IMR-90 (cell line): ENCODE measurements around the gene ITM2B. TPM values are rescaled to one million over a fixed set of nuclear protein-coding genes. Genes with fewer than 3 reads are reported as not detected.
"Not testable (repeated sequence)": the region's sequence is repeated elsewhere in the genome, so short reads cannot be mapped to it uniquely, and the experiment has no call there.

Experiments
- ATAC-seq: fragments of 200-7000 bp; cut with Tn5 transposase; 2 replicates; pipeline ENCODE4 v1.9.1; 2020; ENCODE audit warnings: low read depth, mild to moderate bottlenecking, moderate library complexity
- BruUV-seq: library from RNA; stranded (reverse); fragments of 400-500 nt; replicated peaks from 2 replicates; lab custom pipeline; 2021; lab: Mats Ljungman, UMichigan
- CTCF ChIA-PET: fragments of 300-600 bp; formaldehyde crosslinking; extraction: SDS; loops from one replicate; lab custom pipeline; 2021; ENCODE audit warnings: antibody characterized with exemption; lab: Yijun Ruan, JAX
- POLR2A ChIA-PET: fragments of 300-600 bp; sonication (Branson Sonifier 250); formaldehyde crosslinking; loops from one replicate; lab custom pipeline; 2022; ENCODE audit warnings: antibody characterized with exemption; ENCODE audit not compliant: unreplicated experiment; lab: Charles Lee
- DNase-seq: peaks from one replicate; pipeline ENCODE4 v3.0.0; 2013
- H2AFZ ChIP-seq: replicated peaks from 2 replicates; pipeline ENCODE3; 2013; ENCODE audit warnings: low read length, mild to moderate bottlenecking; ENCODE audit not compliant: poor library complexity
- H2AK5ac ChIP-seq: 2 replicates; pipeline ENCODE4 v1.6.1; 2013; ENCODE audit warnings: low read depth, low read length, inconsistent platforms
- H2AK9ac ChIP-seq: replicated peaks from 2 replicates; pipeline ENCODE3; 2013; ENCODE audit warnings: mild to moderate bottlenecking, low read depth, low read length, moderate library complexity; ENCODE audit not compliant: poor library complexity
- H2BK120ac ChIP-seq: 2 replicates; pipeline ENCODE4 v1.6.1; 2013; ENCODE audit warnings: low read depth, low read length, inconsistent platforms
- H2BK15ac ChIP-seq: 3 replicates; pipeline ENCODE4 v1.6.1; 2013; ENCODE audit warnings: low read depth, low read length, inconsistent platforms
- H2BK20ac ChIP-seq: 2 replicates; pipeline ENCODE4 v1.6.1; 2013; ENCODE audit warnings: low read depth, mild to moderate bottlenecking, inconsistent platforms, low read length, moderate library complexity
- H2BK5ac ChIP-seq: 2 replicates; pipeline ENCODE4 v1.6.1; 2013; ENCODE audit warnings: mild to moderate bottlenecking, low read depth, low read length, inconsistent platforms; ENCODE audit not compliant: poor library complexity, severe bottlenecking
- H3K14ac ChIP-seq: replicated peaks from 2 replicates; pipeline ENCODE4 v1.6.1; 2013; ENCODE audit warnings: low read depth, low read length, inconsistent platforms
- H3K18ac ChIP-seq: 2 replicates; pipeline ENCODE4 v1.6.1; 2013; ENCODE audit warnings: low read depth, low read length, control low read depth
- H3K23ac ChIP-seq: 2 replicates; pipeline ENCODE4 v1.6.1; 2013; ENCODE audit warnings: low read depth, low read length, inconsistent platforms
- H3K27ac ChIP-seq: 2 replicates; pipeline ENCODE4 v1.5.1; 2013; ENCODE audit warnings: mild to moderate bottlenecking, control low read depth, low read length; ENCODE audit not compliant: insufficient read depth
- H3K27me3 ChIP-seq: 2 replicates; pipeline ENCODE4 v1.6.1; 2013; ENCODE audit warnings: low read length; ENCODE audit not compliant: control insufficient read depth, insufficient read depth
- H3K36me3 ChIP-seq: 2 replicates; pipeline ENCODE4 v1.6.1; 2013; ENCODE audit warnings: low read length, mixed read lengths; ENCODE audit not compliant: control insufficient read depth, insufficient read depth
- H3K4ac ChIP-seq: 2 replicates; pipeline ENCODE4 v1.6.1; 2013; ENCODE audit warnings: low read depth, low read length, inconsistent platforms
- H3K4me1 ChIP-seq: 2 replicates; pipeline ENCODE4 v1.6.1; 2013; ENCODE audit warnings: low read length, mixed read lengths; ENCODE audit not compliant: control insufficient read depth, insufficient read depth
- H3K4me2 ChIP-seq: 2 replicates; pipeline ENCODE4 v1.6.1; 2013; ENCODE audit warnings: low read depth, mild to moderate bottlenecking, control low read depth, low read length, moderate library complexity
- H3K4me3 ChIP-seq: 2 replicates; pipeline ENCODE4 v1.5.1; 2013; ENCODE audit warnings: low read depth, mild to moderate bottlenecking, control low read depth, low read length, moderate library complexity; ENCODE audit not compliant: insufficient read depth
- H3K56ac ChIP-seq: 2 replicates; pipeline ENCODE4 v1.6.1; 2013; ENCODE audit warnings: low read length, inconsistent platforms; ENCODE audit not compliant: insufficient read depth; ENCODE audit errors: extremely low read depth
- H3K79me1 ChIP-seq, 2 experiments: 2 replicates each; pipeline ENCODE4 v1.6.1; 2013; ENCODE audit warnings: low read length in 2 of 2, inconsistent platforms in 1 of 2, low read depth in 1 of 2
- H3K9ac ChIP-seq: 2 replicates; pipeline ENCODE4 v1.6.1; 2013; ENCODE audit warnings: low read depth, low read length, control low read depth
- H3K9me1 ChIP-seq: 2 replicates; pipeline ENCODE4 v1.6.1; 2013; ENCODE audit warnings: low read length, inconsistent platforms; ENCODE audit not compliant: insufficient read depth
- H3K9me3 ChIP-seq: 2 replicates; pipeline ENCODE4 v1.6.1; 2013; ENCODE audit warnings: low read length; ENCODE audit not compliant: control insufficient read depth, insufficient read depth
- H4K20me1 ChIP-seq: 2 replicates; pipeline ENCODE4 v1.6.1; 2013; ENCODE audit warnings: low read length, inconsistent platforms; ENCODE audit not compliant: insufficient read depth
- H4K5ac ChIP-seq: 2 replicates; pipeline ENCODE4 v1.6.1; 2013; ENCODE audit warnings: mild to moderate bottlenecking, low read depth, low read length, control low read depth
- H4K8ac ChIP-seq, 2 experiments: 2 replicates each; pipeline ENCODE4 v1.6.1; 2013; ENCODE audit warnings: low read depth in 2 of 2, low read length in 2 of 2, control low read depth in 1 of 2, inconsistent platforms in 1 of 2
- H4K91ac ChIP-seq: 2 replicates; pipeline ENCODE4 v1.6.1; 2013; ENCODE audit warnings: low read depth, low read length, inconsistent platforms; ENCODE audit not compliant: insufficient read depth
- WGBS, 2 experiments: methylation state at CpG; one replicate each; pipeline versions ENCODE4 v1.1.5 to v1.1.7; 2013; ENCODE audit warnings: missing lambda C conversion rate in 2 of 2; ENCODE audit not compliant: insufficient read length in 1 of 2; ENCODE audit errors: extremely low coverage in 2 of 2; 5-methylcytosine and 5-hydroxymethylcytosine counted together
- dilution Hi-C: fragments of 300-500 bp; cut with HindIII; formaldehyde crosslinking; loops from one replicate; pipeline ENCODE4 v1.14.3; 2018; ENCODE audit warnings: low sequenced_read_pairs; ENCODE audit not compliant: unreplicated experiment
- in situ Hi-C: fragments of 300-500 bp; cut with MboI; formaldehyde crosslinking; loops from 3 replicates; pipeline ENCODE4 v1.14.3; 2019; ENCODE audit warnings: low sequenced_read_pairs, inconsistent platforms, mixed read lengths
- intact Hi-C: fragments of 100-400 bp; cut with micrococcal nuclease; formaldehyde crosslinking; loops from 2 replicates; pipeline ENCODE4 v1.10.0; 2022
- polyA plus RNA-seq, 3 experiments: library from polyadenylated mRNA; depleted of rRNA; stranded (reverse); fragments of >200 nt; gene quantifications; 2 replicates each; pipeline ENCODE4 v1.2.3, GENCODE V29; 2012; ENCODE audit warnings: low replicate concordance in 1 of 3
- total RNA-seq: library from RNA; depleted of rRNA; stranded (reverse); fragments of >200 nt; gene quantifications from 2 replicates; pipeline ENCODE4 v1.2.3, GENCODE V29; 2012

ITM2B gene
- total and polyA plus RNA-seq, 2 of the 4 experiments (the other 2 are of a cell fraction), result 51.1 to 158 TPM

GRCh38 chr13:48207207-48207606 is 25.8 kb upstream of the ITM2B start:
- BruUV-seq, H2AK5ac ChIP-seq, H3K36me3 ChIP-seq, H4K5ac ChIP-seq, H3K27ac ChIP-seq, CTCF ChIA-PET, H4K20me1 ChIP-seq, H2BK5ac ChIP-seq, H3K14ac ChIP-seq, H3K9ac ChIP-seq, POLR2A ChIA-PET, intact Hi-C loops, H2BK15ac ChIP-seq, H3K18ac ChIP-seq, H4K8ac ChIP-seq, DNase-seq, H3K4me3 ChIP-seq, H2AK9ac ChIP-seq, dilution Hi-C loops, in situ Hi-C loops, H3K4me2 ChIP-seq, H3K4me1 ChIP-seq, H2BK120ac ChIP-seq, H3K27me3 ChIP-seq, H2AFZ ChIP-seq, ATAC-seq, H2BK20ac ChIP-seq, H3K9me3 ChIP-seq, H4K91ac ChIP-seq, H3K79me1 ChIP-seq, H3K23ac ChIP-seq, H3K9me1 ChIP-seq, H3K4ac ChIP-seq, H3K56ac ChIP-seq: not testable (repeated sequence)
- no CpG with 5 or more reads among the region's 4 CpGs for WGBS, 2 experiments
